LNCAP (cell line): Measurements from ENCODE around the gene RAP1A.

Experiments
- TF ChIP-seq, protein P1 (sequence below): fragments of 450-650 bp; IDR thresholded peaks from 2 replicates; pipeline ENCODE4 v1.5.1; 2017; ENCODE audit warnings: mild to moderate bottlenecking

RAP1A gene

DNA sequence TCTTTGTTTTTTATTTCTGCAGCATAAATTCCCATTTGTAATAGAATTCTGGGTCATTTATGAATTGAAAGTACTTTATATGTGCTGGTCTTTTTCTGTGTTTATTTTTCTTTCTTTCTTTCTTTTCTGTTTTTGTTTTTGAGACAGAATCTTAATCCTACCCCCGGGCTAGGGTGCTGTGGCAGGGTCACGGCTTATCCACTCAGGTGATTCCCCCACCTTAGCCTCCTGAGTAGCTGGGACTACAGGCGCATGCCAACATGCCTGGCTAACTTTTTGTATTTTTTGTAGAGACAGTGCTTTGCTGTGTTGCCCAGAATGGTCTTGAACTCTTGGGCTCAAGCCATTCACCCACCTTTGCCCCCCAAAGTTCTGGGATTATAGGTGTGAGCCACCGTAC lies 18.7 kb downstream of the RAP1A start:
- TF ChIP-seq, protein P1, sequence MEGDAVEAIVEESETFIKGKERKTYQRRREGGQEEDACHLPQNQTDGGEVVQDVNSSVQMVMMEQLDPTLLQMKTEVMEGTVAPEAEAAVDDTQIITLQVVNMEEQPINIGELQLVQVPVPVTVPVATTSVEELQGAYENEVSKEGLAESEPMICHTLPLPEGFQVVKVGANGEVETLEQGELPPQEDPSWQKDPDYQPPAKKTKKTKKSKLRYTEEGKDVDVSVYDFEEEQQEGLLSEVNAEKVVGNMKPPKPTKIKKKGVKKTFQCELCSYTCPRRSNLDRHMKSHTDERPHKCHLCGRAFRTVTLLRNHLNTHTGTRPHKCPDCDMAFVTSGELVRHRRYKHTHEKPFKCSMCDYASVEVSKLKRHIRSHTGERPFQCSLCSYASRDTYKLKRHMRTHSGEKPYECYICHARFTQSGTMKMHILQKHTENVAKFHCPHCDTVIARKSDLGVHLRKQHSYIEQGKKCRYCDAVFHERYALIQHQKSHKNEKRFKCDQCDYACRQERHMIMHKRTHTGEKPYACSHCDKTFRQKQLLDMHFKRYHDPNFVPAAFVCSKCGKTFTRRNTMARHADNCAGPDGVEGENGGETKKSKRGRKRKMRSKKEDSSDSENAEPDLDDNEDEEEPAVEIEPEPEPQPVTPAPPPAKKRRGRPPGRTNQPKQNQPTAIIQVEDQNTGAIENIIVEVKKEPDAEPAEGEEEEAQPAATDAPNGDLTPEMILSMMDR: no peak

DNA sequence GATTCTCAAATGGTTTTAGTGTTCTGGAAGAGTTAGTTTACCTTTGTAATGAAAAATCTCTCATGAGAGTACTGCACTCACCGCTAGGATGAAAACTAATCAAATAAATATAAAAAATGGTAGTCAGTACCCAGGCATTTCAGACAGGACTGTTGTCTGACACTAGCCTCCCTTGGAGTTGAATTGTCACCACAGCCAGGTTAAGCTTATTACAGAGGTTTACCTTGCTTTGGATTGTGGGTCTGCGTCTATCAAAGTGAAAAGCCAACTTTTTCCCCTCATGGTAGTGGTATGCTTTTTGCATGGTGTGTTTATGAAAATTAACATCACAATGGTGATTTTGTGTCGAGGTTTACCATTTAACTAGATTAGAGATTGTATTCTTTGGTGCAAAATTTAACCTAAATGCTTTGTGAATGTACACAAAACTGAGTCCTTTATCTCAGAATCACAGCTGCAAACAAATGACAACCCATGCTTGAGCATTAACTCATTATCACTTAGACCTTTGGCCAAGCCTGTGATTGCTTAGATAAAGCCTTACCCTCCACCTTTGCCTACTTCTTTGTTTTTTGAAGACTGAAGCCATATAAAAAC lies 20.1 kb downstream of the RAP1A start:
- TF ChIP-seq, protein P1: no peak

DNA sequence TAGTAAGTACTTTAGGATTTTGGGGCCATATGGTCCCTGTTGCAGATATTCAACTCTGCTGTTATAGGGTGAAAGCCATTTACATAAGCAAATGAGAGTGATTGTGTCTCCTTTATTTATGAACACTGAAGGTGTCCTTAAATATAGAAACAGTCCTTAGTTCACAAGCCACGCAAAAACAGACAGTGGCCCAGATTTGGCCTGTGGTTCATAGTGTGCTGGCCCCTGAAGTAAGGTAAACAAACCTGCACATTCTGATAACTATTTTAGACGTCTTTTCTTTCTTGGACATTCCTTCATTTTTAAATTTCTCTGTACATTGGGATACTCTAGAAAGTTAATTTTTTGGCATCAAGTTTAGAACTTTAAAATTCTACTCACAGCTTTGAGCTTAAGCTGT lies 23.5 kb downstream of the RAP1A start:
- TF ChIP-seq, protein P1: no peak

DNA sequence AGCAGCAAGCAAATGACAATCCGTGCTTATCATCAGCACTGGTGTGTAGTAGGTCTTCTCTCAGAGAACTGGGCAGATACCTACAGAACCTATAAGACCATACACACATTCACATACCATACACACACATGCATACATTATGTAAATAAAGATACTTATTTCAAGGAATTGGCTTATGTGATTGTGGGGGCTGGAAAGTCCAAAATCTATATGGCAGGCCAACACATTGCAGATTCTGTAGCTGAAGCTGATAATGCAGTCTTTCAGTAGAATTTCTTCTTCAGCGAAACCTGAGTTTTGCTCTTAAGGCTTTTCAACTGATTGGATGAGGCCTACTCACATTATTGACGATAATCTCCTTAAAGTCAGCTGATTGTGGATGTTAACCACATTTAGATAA lies 24.1 kb downstream of the RAP1A start:
- TF ChIP-seq, protein P1: no peak

DNA sequence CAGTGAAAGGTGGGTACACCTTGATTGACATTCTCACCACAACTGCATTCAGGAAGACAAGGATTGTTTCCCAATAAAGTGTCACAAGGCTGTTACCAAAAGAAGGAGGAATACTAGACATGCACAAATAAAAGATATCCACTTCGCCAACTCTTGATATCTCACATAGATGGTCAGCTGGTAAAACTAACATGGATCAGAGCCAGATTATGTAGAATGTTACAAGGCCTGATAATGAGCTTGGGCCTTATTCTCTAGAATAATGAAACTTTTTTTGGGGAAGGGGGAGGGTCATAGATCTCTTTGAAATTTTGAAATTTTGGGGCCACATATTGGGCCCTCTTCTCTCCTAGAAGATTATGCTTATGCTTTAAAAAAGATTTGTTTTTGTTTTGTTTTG lies 24.9 kb downstream of the RAP1A start:
- TF ChIP-seq, protein P1: no peak

DNA sequence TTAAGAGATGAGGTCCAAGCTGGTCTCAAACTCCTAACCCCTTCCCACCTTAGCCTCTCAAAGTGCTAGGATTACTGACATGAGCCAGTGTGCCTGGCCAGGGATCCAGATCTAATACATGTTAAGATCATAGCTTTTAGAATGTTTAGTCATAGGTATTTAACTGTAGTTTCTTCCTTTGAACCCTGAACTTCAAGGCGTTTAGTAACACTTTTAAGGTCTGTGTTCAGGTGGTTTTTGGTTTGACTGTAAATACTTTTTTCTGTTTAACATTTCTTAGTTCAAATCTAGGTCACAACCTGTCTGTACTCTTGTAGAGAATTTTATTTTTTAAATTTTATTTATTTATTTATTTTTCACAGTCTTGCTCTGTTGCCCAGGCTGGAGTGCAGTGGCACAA lies 28.1 kb downstream of the RAP1A start:
- TF ChIP-seq, protein P1: no peak

DNA sequence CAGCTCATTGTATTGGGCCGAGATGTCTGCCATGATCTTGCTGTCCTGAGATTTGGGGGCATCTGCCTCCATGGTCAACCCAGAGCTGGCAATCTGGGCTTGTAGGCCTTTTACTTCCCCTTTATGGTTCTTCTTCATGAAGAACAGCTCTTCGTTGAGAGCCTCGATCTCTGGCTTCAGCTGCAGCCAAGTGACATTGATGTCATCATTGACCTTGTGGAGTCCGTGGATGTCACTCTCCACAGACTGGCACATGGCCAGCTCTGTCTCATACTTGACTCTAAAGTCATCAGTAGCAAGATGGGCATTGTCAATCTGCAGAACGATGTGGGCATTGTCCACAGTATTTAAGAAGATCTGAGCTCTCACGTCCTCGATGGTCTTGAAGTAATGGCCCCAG lies 29.2 kb downstream of the RAP1A start:
- TF ChIP-seq, protein P1: no peak

DNA sequence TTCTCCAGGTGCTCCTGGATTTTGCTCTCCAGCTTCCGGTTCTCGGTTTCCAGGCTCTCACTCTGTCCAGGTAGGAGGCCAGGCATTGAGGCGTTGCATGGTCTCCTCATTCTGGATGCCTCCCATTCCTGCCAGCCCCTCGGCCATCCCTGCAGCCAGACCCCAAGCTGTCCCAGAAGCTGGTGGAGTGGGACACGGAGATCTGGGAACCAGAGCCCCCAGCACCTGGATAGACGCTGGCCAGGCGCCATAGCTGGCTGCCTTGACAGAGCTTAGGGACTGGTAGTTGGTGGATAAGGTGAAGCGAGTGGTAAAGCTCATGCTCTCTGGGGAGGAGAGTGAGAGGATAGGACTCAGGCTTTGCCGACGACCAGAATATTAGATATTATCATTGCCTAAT lies 29.6 kb downstream of the RAP1A start:
- TF ChIP-seq, protein P1: no peak
